ENCODE data around the gene SFMBT1.

SFMBT1 gene

DNA sequence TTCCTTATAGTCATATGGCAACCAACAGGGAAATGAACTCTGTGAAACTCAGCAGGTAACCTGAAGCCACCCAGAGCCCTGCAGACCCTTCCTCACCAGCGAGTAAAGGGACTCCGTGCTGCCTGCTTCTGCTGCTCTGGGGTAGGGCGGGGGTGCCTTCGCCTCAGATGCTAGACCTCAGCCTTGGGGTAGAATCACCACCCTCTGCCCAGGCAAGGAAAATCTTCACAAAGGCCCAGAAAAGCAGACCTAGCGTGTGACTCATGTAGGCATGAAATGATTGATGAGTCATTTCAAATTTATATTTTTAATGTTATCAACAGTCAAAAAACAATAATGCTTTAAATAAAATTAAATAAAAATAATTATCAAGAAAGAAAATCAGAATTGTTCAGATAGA lies 155.1 kb downstream of the SFMBT1 start:
- no peak for FAIRE-seq
- no peak for DNase-seq (ENCODE audit: low spot score)

DNA sequence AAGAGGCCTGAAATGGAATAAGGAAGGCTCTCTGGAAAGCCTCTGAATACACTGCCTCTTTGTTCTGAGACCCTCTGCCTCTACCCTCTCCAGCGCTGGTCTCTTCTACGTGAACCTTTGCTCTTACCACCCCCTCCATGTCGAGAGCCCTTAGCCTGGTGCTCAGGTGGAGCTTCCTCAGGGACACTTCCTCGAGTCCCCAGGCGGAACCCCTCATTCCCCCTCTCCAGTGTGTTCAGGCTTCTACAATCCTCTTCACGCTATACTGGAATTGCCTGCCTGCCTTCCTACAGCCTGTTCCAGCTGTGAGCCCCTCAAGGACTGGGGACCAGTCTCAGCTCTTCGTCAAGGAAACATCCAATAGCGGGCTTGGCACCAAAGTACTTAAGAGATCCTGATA lies 156.0 kb downstream of the SFMBT1 start:
- FAIRE-seq = no peak
- DNase-seq (ENCODE audit: low spot score) = no peak

DNA sequence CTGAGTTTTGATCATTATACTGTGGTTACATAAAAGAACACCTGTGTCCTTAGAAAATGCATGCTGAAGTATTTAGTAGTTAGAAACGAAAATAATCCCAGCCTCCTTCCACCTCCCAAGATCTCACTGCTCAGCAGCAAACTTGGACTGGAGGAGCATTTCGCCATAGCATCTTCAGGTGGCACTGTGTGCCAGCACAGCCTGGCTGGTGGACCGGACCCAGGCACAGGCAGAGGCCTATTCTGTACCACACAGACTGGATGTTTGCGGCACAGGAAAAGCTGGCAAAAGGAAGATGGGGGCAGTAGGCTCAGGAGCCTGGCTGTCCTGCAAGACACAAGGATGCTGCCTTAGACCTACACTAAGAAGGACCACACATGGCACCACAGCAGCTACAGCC lies 158.7 kb downstream of the SFMBT1 start:
- FAIRE-seq (no peak), DNase-seq (ENCODE audit: low spot score) (no peak)

DNA sequence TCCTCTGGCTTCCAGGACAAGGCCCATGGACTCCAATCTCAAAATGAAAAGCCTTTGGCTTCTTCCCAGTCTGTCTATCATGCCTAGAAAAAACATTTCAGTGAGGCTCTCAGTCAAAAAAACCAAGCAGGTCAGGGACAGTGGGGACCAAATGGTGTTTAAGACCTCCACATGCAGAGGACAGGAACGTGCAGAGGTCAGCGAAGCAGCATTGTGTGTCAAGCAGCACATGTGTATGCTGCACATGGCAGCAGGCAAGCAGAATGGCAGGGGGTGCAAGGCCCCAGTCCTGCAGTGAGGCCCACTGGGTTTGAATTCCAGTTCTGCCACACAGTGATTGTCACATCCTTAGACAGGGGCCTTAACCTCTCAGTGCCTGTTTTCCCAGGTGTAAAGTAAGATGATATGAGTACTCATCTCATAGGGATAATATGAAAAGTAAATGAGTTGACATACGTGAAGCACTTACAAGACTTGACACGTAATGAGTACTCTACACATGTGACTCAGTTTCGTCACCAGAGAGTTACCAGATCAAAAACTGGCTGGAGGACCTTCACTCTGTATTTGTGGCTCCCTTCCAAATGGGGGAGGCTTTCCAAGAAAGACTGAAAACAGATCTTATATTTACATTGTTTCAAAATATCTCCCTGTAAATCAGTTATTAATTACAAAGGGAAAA lies 159.7 kb downstream of the SFMBT1 start:
- FAIRE-seq (no peak), DNase-seq (ENCODE audit: low spot score) (no peak)

DNA sequence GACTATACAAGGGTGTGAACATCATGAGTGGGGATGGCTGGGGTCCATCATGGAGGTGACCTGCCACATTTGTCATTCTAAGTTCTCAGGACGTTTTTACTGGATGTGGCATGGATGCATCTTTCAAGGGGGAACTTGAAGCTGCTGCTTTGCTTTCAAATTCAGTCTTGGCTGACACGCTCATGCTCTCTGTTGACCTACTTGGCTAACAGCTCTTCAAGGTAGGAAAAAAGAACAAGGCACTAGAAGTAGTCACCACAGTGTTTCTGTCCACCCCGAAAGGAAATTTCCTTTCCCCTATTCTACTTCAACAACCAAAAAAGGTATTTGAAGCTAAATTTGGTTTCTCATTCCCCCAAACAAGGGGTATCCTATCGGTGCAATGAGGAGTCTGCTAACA lies 163.5 kb downstream of the SFMBT1 start:
- DNase-seq (ENCODE audit: low spot score) = no peak
- no peak for FAIRE-seq

DNA sequence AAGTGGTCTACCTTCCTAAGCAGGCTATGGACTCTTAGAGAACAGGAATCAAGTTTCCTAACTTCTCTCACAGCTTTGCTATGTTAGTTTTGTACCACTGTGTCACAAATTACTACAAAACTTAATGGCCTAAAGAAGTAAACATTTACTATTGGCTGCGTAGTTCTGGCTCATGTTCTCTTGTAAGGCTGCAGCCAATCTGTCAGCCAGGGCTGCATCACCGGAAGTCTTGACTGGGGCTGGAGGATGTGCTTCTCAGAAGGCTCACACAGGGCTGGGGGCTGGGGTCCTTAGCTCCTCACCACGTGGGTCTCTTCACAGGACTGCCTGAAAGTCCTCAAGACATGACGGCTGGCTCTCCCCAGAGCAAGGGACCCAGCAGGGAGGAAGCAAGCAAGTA lies 164.0 kb downstream of the SFMBT1 start:
- FAIRE-seq (no peak), DNase-seq (ENCODE audit: low spot score) (no peak)

DNA sequence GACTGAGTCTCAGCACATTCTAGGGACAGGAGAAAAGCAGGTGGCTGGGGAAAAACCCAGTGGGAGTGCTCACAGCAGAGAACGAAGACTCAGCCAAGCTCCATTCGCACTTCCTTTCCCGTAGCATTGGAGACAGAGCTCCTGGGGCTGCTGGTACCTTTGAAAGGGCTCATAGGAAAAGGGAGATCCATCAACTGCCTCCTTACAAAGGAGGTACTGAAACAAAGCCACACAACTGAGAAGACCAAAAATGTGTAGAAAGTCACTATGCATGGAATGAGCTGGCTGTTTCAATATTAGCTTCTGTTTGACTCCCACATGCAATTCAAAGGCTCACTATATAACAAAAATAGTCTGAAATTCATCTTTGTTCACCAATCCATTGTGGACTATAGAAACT lies 165.4 kb downstream of the SFMBT1 start:
- FAIRE-seq = no peak
- no peak for DNase-seq (ENCODE audit: low spot score)

DNA sequence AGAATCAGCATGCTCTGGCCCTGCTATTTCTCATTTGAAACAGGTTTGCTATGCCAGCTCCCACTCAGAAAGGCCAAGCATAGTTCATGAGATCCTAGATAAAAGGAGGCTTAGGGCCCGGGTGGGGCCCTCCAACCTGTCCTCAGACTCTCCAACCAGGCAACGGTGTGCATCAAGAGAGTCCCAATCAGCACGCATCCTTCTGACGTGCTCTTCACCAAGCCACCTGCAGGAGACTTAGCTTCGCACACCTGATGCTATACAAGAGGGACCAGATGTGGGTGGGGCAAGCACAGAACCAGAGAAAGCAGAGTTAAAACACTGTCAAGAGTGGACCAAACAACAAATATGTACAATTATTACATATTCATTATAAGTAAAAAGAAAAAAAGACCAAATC lies 165.8 kb downstream of the SFMBT1 start:
- FAIRE-seq = no peak
- DNase-seq (ENCODE audit: low spot score) = no peak

DNA sequence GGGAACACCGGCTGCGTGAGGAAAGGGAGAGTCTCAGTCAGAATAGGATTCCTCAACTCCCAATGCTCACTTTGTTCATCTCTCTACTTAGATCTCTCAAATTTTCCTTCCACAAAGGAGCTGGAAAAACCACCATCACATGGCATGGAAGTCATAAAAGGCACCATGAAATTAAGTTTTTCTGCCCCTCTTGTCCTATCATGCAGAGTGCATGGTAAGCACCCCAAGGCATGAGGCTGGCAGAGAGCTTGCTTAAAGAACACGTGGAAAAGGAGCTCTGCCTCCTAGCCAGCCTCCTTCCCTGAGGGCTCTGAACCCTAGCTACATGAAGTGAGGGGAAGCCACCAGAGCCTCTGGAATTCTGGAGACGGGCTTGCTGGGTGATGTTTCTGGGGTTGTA lies 166.3 kb downstream of the SFMBT1 start:
- FAIRE-seq = no peak
- no peak for DNase-seq (ENCODE audit: low spot score)

DNA sequence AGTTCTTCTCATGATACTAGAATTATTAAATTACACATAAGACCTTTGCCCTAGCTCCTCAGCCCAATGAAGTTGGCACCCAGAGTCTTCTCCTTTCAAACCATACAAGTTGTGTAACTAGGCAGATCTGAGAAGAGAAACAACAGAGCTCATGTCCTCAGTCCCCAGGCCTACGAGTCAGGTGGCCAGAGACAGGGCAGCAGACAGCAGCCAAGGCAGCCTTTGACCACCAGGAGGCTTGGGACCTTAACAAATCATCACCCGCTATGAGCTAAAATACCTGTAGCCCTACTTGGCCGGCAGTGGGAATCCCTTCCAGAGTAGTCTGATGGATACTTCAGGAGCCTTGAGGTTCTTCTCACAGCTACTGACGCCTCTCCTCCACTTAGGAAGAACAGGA lies 166.8 kb downstream of the SFMBT1 start:
- no peak for FAIRE-seq
- no peak for DNase-seq (ENCODE audit: low spot score)

DNA sequence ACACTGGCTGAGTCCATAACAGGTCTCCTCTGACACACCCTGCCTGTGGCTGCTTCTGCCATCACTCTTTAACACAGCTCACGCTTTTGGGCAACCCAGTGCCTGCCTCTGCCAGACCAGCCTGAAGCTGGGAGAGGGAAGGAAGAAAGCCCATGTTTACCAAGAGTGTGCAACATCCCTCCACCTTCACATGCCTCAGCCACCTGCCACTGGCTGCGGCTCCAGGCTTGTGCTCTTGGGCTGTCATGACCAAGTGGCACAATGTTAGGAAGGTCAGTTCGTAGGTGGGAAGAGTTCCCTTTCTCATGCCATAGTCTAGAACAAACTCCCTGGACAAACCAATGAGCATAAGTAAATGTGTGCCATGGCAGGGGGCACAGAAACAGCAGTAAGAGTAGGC lies 168.8 kb downstream of the SFMBT1 start:
- FAIRE-seq = no peak
- DNase-seq (ENCODE audit: low spot score) = no peak

DNA sequence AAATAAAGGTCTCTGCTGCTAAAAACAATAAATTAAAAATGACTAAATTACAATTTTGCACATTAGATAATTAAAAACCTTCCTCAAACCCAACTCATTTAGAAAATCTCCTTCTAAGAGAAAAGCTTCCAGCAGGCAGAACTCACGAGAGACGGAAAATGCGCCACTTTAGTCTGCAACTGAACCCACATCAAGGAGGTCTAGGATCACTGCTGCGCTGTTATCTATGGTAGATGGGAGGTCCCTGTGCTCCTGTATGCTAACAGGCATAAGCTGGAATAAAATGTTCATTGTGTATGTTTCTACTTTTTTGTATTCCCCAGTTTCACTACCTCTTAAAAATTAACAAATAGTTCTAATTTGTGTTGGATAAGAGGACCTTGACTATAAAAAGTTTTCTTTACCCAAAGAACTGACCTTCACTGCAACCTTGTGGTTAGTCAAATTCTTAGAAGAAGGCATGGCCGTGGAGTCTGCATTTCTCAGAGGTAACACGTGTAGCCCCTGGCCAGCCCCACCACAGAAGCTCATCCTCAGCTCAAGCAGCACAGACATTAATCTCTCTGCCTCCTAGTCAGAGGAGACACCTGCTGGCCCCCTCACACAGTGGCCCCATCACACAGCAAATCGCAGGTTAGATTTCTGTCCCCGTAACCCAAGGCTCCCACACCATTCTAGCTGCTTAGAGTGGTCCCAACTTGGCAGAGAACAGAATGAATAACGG lies 170.8 kb downstream of the SFMBT1 start:
- no peak for FAIRE-seq
- no peak for DNase-seq (ENCODE audit: low spot score)

DNA sequence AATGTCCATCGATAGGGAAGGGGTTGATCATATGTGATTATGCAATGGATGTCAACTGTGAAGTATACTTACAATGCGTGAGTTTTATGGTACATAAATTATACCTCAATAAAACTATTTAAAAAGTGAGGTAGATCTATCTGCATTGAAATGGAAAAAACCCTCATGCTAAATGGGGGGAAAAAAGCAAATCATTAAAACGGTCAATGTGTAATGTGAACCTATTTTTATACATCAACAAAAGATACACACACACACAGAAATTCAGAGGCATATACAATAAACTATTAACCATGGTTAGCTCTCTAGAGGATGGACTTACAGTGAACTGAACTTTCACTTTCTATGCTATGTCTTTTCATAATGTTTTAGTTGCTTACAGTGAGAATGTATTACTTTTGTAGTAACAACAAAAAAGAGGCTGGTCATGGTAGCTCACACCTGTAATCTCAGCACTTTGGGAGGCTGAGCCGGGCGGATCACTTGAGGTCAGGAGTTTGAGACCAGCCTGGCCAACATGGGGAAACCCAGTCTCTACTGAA lies 171.6 kb downstream of the SFMBT1 start:
- DNase-seq (ENCODE audit: low spot score) = no peak
- FAIRE-seq = no peak

DNA sequence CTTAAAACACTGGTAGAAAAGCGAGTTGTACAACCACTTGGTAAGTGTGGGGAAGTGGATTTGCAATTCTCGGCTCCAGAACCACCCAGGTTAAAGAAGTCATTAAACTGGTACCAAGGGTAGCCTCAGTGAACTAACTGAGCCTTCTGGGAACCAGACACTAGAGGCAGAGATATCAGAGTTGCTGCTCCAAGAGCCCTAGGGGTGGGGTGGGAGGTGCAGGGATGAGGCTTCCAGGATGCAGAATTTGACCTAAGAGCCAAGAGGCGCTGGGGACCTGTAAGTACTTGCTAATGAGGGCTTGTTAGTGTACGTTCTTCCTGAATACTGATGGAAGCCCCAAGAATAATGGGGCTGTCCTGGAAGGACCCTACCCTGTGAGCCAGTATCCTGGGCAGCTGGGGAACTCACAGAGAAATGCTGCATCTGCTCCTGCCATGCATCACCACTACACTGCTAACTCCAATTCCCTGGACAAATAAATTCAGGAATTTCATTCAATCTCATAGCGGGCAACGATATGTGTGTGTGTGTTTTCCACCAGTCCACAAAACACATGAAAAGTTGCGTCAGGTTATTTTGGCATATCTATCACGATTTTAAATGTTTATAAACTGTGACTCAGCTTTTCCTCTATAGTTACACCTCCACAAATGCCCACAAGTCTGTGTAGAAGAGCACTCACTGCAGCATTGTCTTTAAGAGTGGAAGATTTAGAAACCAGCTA lies 172.3 kb downstream of the SFMBT1 start:
- no peak for DNase-seq (ENCODE audit: low spot score)
- no peak for FAIRE-seq

DNA sequence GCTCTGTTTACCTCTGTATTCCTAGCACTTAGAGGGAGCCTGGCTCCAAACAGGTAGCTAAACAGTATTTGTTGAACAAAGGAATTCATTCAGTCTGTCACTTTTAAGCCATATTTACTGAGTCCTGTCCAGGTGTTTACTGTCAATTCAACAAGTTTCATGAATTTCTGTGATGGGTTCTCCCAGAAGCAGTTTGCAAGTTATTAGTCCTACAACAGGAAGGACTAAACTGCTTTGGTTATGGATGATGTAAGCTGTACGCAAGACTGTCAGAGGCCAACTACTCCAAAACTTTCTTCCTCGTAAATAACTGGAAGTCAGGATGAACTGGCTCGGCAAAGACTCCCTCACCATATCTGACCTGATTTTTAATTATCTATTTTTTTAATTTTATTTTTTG lies 173.6 kb downstream of the SFMBT1 start:
- DNase-seq (ENCODE audit: low spot score) (no peak), FAIRE-seq (no peak)

DNA sequence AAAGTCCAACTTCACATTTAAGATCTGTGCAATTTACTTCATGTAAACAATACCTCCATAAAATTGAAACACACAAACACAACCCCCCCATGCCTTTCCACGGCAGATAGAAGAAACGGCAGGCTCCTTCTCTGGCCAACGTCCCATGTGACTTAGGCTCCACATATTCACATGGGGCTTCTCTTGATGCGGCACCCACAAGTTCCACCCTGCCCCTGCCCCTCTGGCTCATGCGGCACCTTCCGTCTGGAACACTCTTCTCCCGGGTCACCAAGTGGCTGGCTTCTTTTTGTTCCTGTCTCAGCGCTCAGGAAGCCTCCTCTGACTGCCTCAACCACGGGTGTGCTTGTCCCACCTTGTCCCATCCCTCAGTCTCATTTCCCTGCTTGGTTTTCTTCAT lies 174.1 kb downstream of the SFMBT1 start:
- DNase-seq (ENCODE audit: low spot score) = no peak
- no peak for FAIRE-seq

DNA sequence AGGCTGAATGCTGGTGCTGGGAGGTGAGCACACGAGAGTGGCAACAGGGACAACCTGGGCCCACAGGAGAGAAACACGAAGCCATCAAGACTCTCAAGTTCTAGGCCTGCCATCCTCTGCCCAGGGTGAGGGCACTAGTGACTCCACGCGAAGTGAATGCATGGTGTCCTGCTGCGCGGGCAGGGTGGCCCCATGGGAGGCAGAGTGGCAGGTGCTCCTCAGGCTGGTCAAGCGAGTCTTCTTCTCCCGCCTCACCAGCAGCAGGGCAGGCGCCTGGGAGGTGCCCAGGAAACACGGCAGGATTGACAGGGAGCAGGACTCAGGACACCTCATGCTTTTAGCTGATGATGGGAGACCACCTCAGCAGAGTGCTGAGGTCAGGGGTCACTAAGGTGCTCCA lies 175.4 kb downstream of the SFMBT1 start:
- DNase-seq (ENCODE audit: low spot score) (no peak), FAIRE-seq (no peak)

DNA sequence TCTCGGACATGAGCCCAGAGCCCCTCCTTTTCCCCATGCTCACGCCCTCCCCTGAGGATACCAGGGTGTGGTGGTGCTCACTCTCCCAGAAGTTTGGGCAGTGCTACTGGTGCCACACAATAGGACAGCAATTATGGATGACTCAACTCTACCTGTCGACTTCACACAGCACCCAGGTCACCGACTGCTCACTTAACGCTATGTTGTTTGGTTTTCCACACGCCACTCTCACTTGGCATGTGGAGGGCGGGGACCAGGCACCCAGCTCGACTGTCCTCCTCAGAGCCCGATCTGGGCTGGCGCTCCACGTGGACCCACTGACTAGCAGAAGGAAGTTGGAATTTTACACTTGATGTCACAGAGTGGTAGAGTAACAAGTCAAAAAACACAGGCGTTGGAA lies 179.4 kb downstream of the SFMBT1 start:
- FAIRE-seq = no peak
- DNase-seq (ENCODE audit: low spot score) = no peak

DNA sequence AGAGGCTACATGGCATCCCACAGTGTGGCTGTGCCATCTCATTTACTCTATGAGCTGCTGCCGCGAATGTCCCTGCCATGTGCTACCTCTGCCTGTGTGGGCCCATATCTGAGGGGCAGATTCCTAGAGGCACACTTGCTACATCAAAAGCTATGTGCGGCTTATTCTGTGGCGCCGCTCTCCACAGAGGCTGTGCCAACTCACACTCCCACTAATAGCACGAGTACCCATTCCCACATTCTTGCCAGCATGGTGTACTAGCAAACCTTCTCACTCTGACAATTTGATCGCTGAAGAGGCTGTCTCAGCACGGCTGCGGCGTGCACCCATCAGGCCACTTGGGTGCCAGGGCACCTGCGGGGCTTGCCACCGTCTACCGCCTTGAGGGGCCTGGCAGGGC lies 179.9 kb downstream of the SFMBT1 start:
- DNase-seq (ENCODE audit: low spot score) (no peak), FAIRE-seq (no peak)

DNA sequence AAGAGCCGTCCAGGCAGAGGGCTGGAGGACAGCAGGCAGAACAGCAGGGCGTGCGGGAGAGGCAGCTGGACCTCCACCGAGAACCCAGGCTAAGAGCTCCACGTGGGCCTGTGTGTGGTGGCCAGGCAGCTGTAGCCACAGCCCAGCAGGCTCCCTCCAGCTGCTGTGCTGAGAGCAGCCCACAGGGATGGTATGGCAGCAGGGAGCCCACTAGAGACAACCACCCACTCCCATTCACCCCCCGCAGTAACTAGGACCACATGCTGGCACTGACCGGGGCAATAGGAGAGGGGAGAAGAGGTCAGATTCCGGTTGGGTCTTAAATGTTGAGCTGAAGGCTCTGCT lies 185.5 kb downstream of the SFMBT1 start:
- FAIRE-seq (no peak), DNase-seq (ENCODE audit: low spot score) (no peak)

DNA sequence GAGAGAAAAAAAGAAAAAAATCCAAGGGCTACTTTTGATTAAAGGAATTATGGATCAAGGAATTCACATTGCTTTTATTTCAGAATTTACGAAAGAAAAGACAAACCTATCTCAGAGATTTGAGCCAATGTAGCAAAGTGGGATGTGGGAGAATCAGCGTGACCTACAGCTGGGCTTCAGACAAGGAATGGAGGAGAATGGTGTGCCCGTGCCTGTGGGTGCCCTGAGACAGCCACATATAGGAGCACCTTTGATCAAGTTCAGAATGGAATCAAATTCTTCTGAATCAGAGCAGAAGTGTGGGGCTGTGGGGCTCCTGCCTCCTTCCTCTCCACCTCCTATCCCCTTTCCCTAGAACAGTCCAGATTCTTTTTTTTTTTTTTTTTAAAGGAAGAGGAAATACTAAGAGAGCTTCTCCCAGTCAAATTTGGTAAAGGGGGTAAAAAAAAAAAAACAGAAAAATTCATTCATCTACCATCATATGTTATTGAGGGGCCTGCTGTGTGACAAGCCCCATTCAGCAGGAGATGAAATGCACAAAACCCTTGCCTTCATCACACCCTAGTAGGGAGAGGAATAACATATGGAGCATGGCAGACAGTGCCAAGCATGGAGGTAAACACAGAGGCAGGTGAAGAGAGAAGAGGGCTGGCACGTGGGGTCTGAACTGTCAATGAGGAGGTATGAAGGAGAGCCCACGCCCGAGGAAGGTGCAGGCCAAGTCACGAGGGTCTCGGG lies 186.0 kb downstream of the SFMBT1 start:
- FAIRE-seq (no peak), DNase-seq (ENCODE audit: low spot score) (no peak)

DNA sequence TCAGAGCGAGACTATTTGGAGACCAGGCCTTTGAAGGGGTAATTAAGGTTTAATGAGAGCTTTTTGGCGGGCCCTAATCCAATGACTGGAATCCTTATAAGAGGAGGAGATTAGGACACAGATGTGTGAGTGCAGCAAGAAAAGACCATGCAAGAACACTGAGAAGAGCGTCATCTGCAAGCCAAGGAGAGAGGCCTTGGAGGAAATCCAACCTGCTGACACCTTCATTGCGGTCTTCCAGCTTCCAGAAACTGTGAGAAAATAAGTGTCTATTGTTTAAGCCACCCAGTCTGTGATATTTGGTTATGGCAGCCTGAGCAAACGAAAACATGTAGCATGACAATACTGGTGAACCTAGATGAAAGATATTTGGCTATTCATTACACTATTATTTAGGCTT lies 188.0 kb downstream of the SFMBT1 start:
- FAIRE-seq (no peak), DNase-seq (ENCODE audit: low spot score) (no peak)

Data from urothelium cell line (cell line).